Skeletal muscle tissue (tissue), 4 donors: Measurements from ENCODE around the gene MCF2L. TPM values are rescaled to one million over a fixed set of nuclear protein-coding genes. Genes with fewer than 3 reads are reported as not detected.

Source experiments
- H3K27ac ChIP-seq: one replicate; pipeline ENCODE4 v1.7.0; 2013; ENCODE audit warnings: mild to moderate bottlenecking, low read depth, low read length, inconsistent platforms
- H3K27me3 ChIP-seq, 3 donors: one replicate each; pipeline ENCODE4 v1.7.0; 2013; ENCODE audit warnings: low read length in 3 of 3; ENCODE audit not compliant: control insufficient read depth in 3 of 3, insufficient read depth in 3 of 3
- H3K36me3 ChIP-seq, 3 donors: one replicate each; pipeline ENCODE4 v1.7.0; 2013; ENCODE audit warnings: low read length in 3 of 3; ENCODE audit not compliant: control insufficient read depth in 3 of 3, insufficient read depth in 3 of 3
- H3K4me1 ChIP-seq, 3 donors: one replicate each; pipeline ENCODE4 v1.7.0; 2013; ENCODE audit warnings: low read length in 3 of 3, mild to moderate bottlenecking in 3 of 3; ENCODE audit not compliant: control insufficient read depth in 3 of 3, insufficient read depth in 3 of 3
- H3K4me3 ChIP-seq, 3 donors: one replicate each; pipeline ENCODE4 v1.7.0; 2013; ENCODE audit warnings: low read length in 3 of 3
- H3K9ac ChIP-seq, 3 donors: one replicate each; pipeline ENCODE4 v1.7.0; 2013; ENCODE audit warnings: low read length in 3 of 3, mild to moderate bottlenecking in 3 of 3, moderate library complexity in 2 of 3, low read depth in 1 of 3
- H3K9me3 ChIP-seq, 3 donors: one replicate each; pipeline ENCODE4 v1.7.0; 2013; ENCODE audit warnings: low read length in 3 of 3; ENCODE audit not compliant: control insufficient read depth in 3 of 3
- total RNA-seq: library from RNA; depleted of rRNA; stranded (reverse); fragments of >200 nt; gene quantifications from one replicate; pipeline ENCODE4 v1.2.3, GENCODE V29; 2014
- donor health status: Osteomylitis.

MCF2L gene
- total RNA-seq, 1 donor from 2014 or later: 18.3 TPM

GRCh38 chr13:113002913-113003290 lies 33.9 kb downstream of the MCF2L start:
- peaks cover 8 to 11% (median 9%) of the 10 kb centered on the region in 3 donors for H3K4me1 ChIP-seq
- H3K9ac ChIP-seq: no peak overlapping the region
- H3K27me3 ChIP-seq: peaks cover 37 to 71% (median 62%) of the 10 kb centered on the region in 3 donors

GRCh38 chr13:113004126-113004525 lies 35.1 kb downstream of the MCF2L start:
- Histone ChIP-seq H3K9ac (no peak overlapping the region), H3K9me3 (no peaks in the 10 kb centered on the region), H3K4me1 (peaks cover 6 to 11% (median 8%) of the 10 kb centered on the region in 3 donors), H3K27me3 (peaks cover 29 to 60% (median 59%) of the 10 kb centered on the region in 3 donors), H3K27ac (no peak overlapping the region), H3K36me3 (peaks cover 0 to 3% (median 0%) of the 10 kb centered on the region in 3 donors), H3K4me3 (no peak overlapping the region)

More at GRCh38 chr13:113002913-113003290, 33.9 kb downstream of the MCF2L start:
- no peaks in the 10 kb centered on the region for H3K9me3 ChIP-seq
- H3K36me3 ChIP-seq: peaks cover 0 to 3% (median 0%) of the 10 kb centered on the region in 3 donors
- no peak overlapping the region for H3K27ac ChIP-seq
- no peak overlapping the region for H3K4me3 ChIP-seq

- Histone ChIP-seq H3K4me3 (no peak overlapping the region), H3K9ac (no peak overlapping the region), H3K9me3 (no peaks in the 10 kb centered on the region), H3K4me1 (peaks cover 6 to 15% (median 8%) of the 10 kb centered on the region in 3 donors), H3K36me3 (peaks cover 0 to 3% (median 0%) of the 10 kb centered on the region in 3 donors), H3K27ac (no peak overlapping the region), H3K27me3 (peaks cover 25 to 52% (median 50%) of the 10 kb centered on the region in 3 donors)
Observed at GRCh38 chr13:113005076-113005865, 36.3 kb downstream of the MCF2L start.

GRCh38 chr13:113005997-113006396 lies 37.0 kb downstream of the MCF2L start:
- Histone ChIP-seq H3K27me3 (peaks cover 25 to 45% (median 44%) of the 10 kb centered on the region in 3 donors), H3K27ac (no peak overlapping the region), H3K9ac (no peak overlapping the region), H3K4me1 (peaks cover 4 to 16% (median 8%) of the 10 kb centered on the region in 3 donors), H3K36me3 (peaks cover 0 to 3% (median 0%) of the 10 kb centered on the region in 3 donors), H3K9me3 (no peaks in the 10 kb centered on the region), H3K4me3 (no peak overlapping the region)

GRCh38 chr13:113006660-113007059 lies 37.6 kb downstream of the MCF2L start:
- H3K27ac ChIP-seq: no peak overlapping the region
- H3K9ac ChIP-seq: no peak overlapping the region
- peaks cover 20 to 39% (median 38%) of the 10 kb centered on the region in 3 donors for H3K27me3 ChIP-seq
- H3K4me1 ChIP-seq: peaks cover 0 to 10% (median 2%) of the 10 kb centered on the region in 3 donors
- H3K4me3 ChIP-seq: no peak overlapping the region
- no peaks in the 10 kb centered on the region for H3K9me3 ChIP-seq
- H3K36me3 ChIP-seq: peaks cover 0 to 3% (median 0%) of the 10 kb centered on the region in 3 donors

- Histone ChIP-seq H3K27ac (no peak overlapping the region), H3K9me3 (no peaks in the 10 kb centered on the region), H3K9ac (no peak overlapping the region), H3K36me3 (peaks cover 0 to 3% (median 0%) of the 10 kb centered on the region in 3 donors), H3K4me1 (peaks cover 0 to 5% (median 0%) of the 10 kb centered on the region in 3 donors), H3K27me3 (peaks cover 11 to 23% (median 20%) of the 10 kb centered on the region in 3 donors), H3K4me3 (no peak overlapping the region)
Observed at GRCh38 chr13:113008851-113009250, 39.8 kb downstream of the MCF2L start.

GRCh38 chr13:113009743-113010509 lies 40.9 kb downstream of the MCF2L start:
- Histone ChIP-seq H3K27me3 (peaks cover 7 to 21% (median 17%) of the 10 kb centered on the region in 3 donors), H3K36me3 (no peaks in the 10 kb centered on the region), H3K9me3 (no peaks in the 10 kb centered on the region), H3K9ac (no peak overlapping the region), H3K27ac (no peak overlapping the region), H3K4me1 (peaks cover 0 to 5% (median 0%) of the 10 kb centered on the region in 3 donors), H3K4me3 (no peak overlapping the region)

- H3K9ac ChIP-seq: no peak overlapping the region
Observed at GRCh38 chr13:113010510-113010865, 41.5 kb downstream of the MCF2L start.

GRCh38 chr13:113013303-113013702 lies 44.3 kb downstream of the MCF2L start:
- no peak overlapping the region for H3K27ac ChIP-seq
- H3K9me3 ChIP-seq: no peaks in the 10 kb centered on the region
- no peak overlapping the region for H3K9ac ChIP-seq
- peaks cover 0 to 5% (median 0%) of the 10 kb centered on the region in 3 donors for H3K4me1 ChIP-seq
- H3K4me3 ChIP-seq: no peak overlapping the region
- peaks cover 0 to 2% (median 0%) of the 10 kb centered on the region in 3 donors for H3K36me3 ChIP-seq
- peaks cover 0 to 19% (median 4%) of the 10 kb centered on the region in 3 donors for H3K27me3 ChIP-seq

More at GRCh38 chr13:113010510-113010865, 41.5 kb downstream of the MCF2L start:
- Histone ChIP-seq H3K4me1 (peaks cover 0 to 5% (median 0%) of the 10 kb centered on the region in 3 donors), H3K4me3 (no peak overlapping the region), H3K36me3 (no peaks in the 10 kb centered on the region), H3K27me3 (peaks cover 7 to 21% (median 19%) of the 10 kb centered on the region in 3 donors), H3K27ac (no peak overlapping the region), H3K9me3 (no peaks in the 10 kb centered on the region)
